ENCODE measurements around the gene TMEM150A.
"Not testable (repeated sequence)": the region's sequence is repeated elsewhere in the genome, so short reads cannot be mapped to it uniquely, and the experiment has no call there.

TMEM150A gene

DNA sequence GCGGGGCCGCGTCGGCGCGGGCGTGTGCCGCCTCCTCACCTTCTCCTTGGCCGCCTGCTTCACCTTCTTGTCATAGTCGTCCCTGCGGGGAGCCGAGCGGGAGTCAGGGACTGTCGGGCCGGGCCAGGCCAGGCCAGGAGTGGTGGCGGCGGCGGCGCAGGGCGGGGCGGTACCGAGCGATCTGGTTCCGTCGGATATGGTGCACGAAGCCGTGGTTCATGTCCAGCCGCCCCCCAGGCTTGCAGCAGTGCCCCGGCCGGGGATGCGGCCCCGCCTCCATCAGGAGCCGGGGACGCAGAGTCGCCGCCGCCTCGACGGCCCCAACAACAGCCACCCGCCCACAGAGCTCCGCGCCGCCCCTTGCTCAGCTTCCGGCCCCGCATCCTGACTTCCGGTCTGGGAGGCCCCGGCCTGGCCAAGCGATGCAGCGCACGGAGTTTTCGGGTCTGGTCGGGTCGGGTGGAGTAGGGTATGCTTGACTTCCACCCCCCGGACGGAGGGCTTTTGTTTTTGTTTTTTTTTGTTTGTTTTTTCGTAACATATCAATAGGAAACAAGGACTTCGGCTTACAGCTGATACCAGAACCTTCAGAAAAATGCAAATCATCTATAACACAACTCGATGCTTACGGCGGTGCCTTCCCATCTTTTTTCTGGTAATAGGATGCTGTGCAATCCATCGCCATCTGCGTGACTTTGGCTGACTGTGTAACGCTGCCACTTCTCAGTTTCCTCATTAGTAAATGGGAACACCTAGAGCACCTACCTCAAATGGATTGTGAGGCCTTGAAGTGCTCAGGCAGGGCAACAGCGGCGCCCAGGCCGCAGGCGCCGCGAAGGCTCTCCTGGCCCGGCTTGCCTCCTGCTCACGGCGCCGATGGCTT, 9.4 kb upstream of the TMEM150A start, which contains the start of gene C2orf68:
Gene C2orf68 (minus strand): TSS at position 362 of the 883 bp plus-strand sequence. CDS start 82 bp downstream, at position 280.
- DNase-seq = peak; percentile 89

DNA sequence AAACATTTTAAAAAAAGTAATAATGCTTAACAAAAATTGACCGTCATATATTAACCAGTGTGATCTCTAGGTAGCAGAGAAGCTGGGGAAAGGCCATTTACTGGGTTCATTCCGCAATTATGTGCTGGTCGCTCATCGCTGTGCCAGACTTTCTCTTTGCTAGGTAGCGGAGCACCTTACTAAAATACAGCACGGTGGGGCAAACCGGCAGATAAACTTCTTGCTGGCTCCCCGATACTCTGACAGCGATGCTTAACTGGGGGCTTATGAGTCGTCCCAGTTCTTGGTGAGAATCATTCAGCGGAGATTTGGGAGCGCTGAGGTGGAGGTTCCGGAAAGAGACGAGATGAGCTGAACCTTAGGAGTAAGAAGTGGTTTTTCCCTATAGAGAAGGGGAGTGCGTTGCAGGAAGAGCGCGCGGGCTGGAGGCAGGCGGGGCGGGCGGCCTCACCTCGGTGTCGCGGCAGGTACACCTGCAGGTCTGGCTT, 8.8 kb upstream of the TMEM150A start:
- no peak for DNase-seq

DNA sequence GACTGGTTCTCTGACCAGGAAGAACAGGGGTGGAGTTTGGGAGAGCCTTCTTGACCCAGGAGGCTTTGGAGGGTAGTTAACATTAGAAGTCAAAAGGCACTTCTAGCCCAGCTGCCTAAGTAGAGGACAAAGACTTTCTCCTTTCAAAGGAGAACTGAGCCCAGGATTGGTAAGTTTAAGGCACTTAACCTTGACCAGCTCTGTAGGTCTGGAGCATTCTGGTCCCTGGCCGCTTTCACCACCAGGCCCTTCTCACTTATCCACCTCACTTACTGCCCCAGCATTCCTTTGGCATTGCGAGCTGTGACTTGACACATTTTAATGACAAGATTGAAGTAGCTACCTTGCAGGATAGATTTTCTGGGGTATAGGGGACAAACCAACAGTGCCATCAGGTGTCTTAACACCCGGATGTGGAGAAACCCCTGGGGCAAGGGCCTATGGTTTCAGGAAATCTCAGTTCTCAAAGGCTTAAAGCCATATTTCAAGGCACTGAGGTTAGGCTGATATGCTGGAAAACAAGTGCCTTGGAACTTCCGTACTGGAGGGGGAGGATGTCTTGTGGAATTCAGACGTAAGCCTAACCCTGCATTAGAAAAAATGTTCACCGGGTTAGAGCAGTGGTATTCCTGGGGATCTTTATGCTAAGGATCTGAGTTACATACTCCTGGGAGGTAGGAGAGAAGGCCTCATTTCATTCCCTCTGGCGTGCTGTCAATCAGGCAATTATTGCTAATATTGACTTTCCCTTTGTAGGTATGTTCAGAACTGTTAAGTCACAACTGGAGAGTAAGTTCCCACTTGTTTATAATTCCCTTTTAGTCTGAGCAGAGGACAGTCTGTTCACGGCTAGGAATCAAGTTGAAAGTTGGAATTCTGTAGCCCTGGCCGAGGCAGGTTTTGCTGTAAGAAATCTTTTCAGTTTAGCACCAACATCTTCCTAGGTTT, 5.0 kb upstream of the TMEM150A start:
- no peak for DNase-seq

DNA sequence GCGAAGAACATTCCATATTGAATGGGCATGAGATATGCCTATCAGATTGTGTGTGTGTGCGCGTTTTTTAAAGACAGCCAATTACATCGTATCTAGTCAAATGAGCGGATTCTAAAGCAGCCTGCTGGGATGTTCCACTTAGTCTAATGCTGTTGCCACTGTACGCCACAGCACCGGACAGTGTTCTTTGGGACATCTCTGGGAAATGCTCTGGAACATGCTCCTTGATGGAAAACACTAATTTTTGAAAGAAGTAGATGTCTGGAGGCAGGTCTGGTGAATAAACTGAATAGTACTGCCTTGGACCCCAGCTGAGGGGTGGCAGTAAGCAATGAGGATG, 3.6 kb upstream of the TMEM150A start:
- DNase-seq = no peak

DNA sequence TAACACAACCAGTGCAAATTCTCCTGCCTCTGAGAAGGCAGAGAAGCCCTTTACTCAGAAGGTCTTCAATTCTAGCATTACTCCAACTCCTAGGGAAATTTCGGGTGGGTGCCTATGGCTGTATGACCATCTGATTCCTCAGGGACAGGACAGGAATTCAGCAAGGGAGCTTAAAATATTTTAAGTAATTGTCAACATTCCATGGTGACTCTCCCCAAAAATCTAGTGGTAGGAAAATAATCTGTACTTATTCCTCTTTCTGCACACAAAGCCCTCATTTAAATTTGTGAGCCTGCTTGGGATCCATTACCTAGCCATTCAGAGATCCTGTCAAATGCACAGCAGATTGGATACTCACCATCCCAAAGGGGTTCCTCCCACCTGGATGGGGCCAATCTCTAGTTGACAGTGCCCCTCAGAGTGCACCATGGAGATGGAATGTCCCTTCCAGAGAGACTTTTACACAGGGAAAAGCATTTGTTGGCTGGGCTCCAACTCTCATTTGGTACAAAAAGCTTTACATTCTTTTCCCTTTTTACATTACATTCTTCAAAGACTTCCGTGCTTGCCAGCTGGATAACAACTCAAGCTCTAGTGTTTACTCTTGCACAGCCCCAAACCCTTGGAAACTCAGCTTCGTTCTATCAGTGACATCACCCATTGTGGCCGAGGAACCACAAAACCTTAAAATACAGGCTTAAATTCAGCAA, 3.1 kb upstream of the TMEM150A start:
- DNase-seq = no peak

DNA sequence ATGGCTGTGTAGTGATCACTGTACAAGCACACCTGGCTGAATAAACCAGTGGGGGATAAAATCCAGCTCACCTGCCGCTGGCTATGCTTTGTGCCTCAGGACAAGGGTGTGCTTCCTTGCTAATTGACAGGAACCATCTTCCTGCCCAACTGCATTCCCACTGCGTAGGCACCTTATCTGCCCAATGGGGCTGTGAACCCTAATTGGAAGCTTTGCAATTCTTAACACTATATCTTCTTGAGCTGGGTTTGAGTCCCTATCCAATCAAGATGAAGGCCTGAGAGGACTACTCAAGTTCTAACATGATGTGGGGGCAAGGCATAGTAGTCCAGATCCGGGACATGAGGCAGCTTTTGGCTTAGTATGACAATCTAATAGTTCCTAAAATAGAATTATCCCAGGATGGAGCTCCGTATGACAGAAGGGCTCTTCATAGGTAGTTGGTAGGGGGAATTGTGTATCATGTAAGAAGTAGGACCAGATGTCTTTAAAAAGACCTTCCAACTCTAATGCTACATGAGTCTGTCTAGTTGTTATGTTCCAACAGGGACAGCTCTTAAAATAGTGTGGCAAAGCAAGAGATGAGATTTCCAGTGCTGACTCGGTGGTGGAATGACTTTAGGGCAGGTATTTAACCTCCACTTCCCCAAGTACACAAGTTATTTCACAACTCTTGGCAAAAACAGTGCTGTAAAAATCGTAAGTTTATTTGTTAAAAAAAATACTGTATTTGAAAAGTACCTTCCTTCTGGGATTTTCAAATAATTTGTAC, 2.3 kb upstream of the TMEM150A start:
- no peak for DNase-seq

DNA sequence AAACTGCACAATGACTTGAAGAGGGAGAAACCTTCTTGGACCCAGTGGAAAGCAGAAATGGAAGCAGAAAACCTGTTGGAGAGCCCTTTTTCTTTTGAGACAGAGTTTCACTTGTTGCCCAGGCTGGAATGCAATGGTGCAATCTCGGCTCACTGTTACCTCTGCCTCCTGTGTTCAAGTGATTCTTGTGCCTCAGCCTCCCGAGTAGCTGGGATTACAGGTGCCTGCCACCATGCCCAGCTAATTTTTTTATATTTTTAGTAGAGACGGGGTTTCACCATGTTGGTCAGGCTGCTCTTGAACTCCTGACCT, 1.6 kb upstream of the TMEM150A start:
- not testable (repeated sequence) for DNase-seq

DNA sequence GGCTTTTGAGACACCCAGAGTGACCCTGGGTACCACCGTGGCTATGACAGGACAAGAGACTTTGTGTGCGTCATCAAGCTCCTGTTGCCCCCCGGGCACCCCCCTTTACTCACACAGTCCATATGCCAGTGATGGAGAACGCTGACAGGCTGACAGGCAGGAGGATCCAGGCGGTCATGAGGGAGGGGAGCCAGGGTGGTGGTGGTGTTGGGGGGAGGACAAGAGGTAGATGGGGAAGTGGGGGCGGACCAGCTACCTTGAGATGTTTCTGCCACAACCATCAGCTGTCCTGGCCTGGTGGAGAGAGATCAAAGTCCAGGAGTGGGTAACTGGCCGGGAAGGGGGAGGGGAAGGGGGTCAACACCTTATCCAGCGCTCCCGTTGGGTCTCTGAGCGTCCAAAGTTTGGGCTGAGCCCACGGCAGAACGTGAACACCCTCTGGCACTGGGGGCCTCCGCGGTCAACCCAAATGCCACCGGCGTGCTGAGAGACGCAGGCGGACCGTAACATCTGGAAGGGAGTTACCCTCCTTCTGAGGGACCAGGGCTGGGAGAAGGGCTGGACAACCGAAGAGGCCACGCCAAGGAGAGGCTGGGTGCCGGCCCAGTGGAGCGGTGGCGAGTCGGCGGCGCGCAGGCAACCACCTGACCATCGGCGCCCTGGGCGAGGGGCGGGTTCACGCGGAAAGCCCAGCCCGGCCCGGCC, 575 bp downstream of the TMEM150A start:
- DNase-seq = no peak

DNA sequence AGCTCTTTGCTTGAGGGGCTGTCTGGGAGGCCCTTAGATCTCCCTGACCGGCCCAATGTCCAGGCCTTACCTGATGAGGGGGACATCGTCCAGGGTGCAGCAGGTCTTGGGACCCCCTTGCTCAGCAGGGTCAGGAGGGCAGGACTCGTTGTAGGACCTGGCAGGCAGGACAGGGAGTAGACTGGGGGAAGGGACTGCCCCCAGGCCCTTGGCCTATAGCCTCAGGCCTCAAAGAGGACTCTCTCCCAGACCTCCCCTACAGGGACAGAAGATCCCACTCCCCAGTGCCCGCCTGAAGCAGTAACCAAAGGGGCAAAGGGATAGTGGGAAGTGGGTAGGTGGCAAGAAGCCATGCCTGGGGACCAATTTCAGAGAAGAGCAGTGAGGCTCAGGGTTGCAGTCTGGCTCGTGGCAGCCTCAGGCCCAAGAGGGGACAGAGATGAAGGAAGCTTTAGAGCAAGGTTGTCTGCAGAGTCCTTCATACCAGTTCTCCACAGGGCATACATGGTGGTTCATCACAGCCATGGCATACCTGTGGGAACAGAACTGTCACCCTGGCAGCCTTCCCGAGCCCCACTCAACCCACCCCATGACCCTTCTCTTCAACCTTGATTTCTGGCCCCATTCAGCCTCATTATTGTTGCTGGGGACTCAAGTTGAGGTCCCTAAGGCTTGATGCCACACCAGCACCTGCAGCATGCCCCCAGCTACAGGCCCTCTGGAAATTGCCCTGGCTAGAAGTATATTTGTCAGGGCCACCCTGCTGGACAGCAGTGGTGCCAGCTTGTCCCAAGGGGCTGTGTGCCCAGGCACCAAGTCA, 1.3 kb downstream of the TMEM150A start:
- DNase-seq = no peak

DNA sequence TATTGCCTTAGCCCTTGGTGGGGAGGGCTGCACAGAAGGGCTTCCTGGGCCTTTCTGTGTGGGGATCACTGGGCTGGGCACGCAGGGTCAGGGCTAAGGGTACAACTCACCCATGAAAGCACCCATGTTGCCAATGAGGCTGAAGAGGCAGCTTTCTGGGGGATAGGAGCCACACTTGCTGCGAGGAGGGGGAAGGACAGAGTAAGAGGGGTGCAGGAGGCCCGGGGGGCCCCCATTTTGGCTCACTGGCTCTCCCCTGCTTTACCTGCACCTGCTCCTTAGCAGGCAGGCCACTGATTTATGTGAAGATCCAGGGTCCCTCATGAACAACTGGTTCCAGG, 2.3 kb downstream of the TMEM150A start:
- DNase-seq = no peak

DNA sequence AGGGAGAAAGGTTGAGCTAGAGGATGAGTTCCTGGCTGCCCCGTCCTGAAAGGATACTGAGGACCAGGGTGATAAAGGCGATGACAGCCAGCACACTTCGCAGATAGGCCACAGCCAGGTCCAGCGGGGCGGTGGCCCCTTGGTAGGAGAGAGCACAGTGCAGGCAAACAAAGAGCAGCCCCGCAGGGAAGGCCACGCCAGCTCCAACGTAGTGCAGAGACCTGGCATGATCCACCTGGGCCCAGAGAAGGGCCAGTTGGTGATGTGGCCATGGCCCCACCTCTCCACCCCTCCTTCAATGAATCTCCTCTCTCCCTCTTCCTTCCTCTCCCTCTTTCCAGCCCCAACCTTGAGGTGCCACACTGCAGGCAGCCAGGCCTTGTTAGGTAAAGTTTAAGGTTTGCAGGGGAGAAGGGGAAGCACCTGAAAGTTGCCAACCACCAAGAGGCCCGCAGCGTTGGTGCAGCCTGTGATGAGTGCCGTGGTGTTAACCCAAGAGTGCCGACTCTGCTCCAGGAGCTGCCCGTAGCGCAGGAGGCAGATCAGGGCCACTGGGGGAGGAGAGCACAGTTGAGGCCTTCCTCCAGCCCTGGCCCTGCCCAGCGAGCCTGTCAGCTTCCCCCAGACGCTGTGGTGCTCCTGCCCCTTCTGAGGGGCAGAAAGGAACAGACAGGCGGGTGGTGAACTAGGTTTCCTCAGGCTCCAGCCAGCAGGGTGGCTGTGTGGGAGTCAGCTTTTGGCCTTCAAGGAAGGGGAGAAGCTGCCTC, 2.8 kb downstream of the TMEM150A start:
- DNase-seq = no peak

DNA sequence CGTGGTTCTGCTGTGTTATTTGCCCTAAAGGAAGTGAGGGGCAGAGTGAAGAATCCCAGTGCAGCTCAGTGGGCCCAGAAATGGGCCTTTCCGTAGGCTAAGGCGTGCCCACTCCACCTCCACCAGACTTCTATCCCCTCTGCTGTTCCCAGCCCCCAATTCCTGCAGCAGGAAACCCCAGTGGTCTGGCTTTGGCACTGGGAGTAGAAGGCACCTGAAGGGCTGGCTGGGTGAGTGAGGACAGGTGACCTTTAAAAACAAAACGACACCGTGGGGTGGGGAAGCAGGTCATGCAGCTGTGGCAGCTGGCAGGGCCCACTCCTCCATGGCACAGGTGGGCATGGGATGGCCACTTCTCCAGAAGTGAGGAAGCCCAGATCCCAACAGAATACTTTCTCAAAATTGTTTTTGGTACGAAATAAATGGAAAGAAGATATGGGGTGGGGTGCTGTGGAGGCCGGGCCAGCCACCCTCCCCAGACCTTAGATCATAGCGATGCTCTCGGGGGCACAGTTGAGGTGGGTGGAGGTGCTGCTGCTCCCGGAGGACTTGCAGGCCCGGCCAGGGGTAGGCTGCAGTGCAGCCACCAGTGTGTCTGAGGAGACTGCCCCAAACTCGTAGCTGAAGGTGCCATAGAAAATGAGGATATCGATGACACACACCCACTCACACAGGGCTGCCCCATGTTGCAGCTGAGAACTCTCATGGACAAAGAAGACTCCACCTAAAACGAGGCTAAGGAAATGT, 3.7 kb downstream of the TMEM150A start:
- DNase-seq = no peak

DNA sequence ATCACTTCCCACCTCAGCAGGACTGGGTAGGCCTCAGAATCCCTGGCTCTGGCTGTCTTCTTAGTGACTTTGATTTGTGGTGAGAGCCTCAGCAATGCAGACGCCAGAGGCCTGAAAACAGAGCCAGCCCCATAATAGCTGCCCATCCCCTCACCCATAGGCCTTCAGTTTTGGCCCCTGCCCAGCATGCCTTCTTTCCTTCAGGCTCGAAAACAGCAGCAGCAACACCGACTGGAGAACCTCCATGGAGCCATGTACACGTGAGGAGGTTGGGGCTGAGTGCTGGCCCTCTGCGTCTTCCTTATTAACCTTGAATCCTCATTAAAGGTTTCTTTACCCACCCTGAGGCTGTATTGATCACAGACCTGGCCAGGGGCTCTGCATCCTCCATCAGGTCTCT, 5.3 kb downstream of the TMEM150A start:
- no peak for DNase-seq

DNA sequence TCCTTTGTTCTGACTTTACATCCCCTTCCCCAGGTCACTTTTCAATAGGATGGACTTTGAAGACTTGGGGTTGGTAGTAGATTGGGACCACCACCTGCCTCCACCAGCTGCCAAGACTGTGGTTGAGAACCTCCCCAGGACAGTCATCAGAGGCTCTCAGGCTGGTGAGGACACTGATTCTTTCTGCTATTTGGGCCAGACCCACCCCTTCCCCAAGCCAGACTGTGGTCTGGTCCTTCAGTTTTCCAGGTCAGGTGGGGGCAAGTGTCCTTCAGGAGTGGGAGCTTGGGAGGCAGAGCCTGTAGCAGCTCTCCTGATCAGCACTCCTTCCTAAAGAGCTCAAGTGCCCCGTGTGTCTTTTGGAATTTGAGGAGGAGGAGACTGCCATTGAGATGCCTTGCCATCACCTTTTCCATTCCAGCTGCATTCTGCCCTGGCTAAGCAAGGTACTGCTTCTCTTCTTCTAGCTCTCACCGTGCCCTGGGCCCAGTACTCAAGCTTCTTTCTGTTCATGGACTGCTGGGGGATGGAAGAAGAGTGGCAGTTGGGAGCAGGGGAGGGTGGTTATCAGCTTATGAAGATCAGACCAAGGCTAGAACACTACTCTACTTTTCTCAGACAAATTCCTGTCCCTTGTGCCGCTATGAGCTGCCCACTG, 5.9 kb downstream of the TMEM150A start:
- no peak for DNase-seq

DNA sequence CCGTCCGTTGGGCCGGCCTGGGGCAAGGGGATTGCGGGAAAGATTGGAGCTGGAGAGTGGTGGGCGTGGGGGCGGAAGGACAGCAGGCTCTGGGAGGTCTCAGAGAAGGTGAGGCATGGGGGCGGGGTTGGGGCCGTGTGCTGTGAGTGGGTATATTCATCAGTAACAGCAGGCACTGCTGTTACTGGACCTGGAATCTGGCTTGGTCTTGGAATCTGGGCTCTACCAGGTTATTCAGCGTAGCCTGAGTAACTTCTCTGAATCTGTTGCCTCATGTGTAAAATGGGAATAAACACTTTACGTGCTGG, 6.5 kb downstream of the TMEM150A start:
- no peak for DNase-seq

DNA sequence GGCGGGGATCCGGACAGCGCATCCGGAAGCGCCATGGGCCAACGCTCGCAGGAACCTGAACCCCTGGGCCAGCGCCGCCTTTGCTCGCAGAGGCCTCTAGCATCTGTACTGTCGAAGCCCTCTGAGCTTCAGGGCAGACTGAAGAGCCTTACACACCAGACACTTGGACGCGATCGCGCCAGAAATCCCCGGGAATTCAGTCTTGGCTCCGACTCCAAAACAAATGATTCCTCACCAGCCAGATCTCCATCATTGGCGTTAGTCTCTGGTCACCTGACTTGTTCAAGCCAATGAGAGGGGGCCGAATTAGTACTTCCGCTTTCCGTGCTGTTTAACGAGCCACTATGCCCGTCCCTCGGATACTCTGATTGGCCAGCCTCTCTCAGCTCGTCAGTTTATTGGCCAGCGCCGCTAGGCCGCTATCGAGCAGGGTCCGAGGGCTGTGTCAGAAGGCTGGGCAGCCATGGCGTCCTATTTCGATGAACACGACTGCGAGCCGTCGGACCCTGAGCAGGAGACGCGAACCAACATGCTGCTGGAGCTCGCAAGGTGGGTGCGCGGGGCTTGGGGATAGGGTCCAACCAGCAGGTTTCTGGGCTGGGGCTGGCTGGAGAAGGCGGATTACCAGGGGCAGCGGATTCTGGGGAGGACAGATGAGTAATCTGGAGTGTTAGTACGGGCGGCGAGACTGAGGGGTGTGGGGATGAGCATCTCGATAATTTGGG, 7.0 kb downstream of the TMEM150A start, which contains the start of gene RNF181:
Gene RNF181 (plus strand): TSS at position 445 of the 725 bp plus-strand sequence. CDS start 19 bp downstream, at position 464.
- peak; percentile 93 for DNase-seq

DNA sequence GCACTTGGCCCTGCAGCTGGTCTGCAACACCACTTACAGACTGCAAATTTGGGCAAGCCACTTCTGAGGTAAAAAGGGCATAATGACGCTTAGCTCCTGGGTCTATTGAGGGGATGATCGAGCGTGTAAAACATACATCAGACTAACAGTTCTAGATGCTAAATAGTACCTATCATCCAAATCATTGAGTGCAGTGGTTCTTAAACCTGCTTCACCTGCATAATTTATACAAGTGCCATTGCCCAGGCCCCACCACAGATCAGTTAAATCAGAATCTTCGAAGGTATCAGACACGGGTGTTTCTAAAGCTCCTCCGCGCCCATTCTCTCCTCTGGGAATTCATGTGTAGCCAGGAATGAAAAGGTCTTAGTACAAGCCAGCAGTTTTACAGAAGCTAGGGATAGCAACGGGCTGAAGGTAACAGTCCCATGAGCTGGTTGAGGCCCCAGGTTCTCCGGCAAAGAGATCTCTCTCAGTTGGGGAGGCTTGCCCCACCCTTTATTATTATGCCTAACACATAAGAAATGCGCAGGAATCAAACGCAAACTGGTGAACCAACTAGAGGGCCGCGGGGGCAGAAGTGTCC, 7.7 kb downstream of the TMEM150A start:
- no peak for DNase-seq

DNA sequence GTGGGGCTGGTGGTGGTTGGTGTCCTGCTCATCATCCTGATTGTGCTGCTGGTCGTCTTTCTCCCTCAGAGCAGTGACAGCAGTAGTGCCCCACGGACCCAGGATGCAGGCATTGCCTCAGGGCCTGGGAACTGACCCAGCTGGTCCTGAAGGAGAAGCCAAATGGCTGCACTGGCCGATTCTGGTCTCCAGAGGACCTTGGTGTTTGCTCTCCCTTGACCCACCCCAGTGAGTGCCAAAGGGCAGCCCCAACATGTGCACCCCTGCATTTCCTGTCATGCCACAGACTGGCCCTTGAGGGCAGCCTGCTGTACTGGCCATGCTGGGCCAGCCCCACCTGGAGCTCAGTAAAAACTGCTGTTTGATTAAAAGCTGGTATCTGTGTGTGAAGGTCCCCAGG, 9.5 kb downstream of the TMEM150A start:
- DNase-seq = no peak
